SW 1271 (cell line): ENCODE results near the gene EPHA8.

Source experiments
- DNase-seq, 2 experiments: peaks; one replicate each; lab custom pipeline; 2025; lab: John Stamatoyannopoulos, UW

The EPHA8 gene

DNA sequence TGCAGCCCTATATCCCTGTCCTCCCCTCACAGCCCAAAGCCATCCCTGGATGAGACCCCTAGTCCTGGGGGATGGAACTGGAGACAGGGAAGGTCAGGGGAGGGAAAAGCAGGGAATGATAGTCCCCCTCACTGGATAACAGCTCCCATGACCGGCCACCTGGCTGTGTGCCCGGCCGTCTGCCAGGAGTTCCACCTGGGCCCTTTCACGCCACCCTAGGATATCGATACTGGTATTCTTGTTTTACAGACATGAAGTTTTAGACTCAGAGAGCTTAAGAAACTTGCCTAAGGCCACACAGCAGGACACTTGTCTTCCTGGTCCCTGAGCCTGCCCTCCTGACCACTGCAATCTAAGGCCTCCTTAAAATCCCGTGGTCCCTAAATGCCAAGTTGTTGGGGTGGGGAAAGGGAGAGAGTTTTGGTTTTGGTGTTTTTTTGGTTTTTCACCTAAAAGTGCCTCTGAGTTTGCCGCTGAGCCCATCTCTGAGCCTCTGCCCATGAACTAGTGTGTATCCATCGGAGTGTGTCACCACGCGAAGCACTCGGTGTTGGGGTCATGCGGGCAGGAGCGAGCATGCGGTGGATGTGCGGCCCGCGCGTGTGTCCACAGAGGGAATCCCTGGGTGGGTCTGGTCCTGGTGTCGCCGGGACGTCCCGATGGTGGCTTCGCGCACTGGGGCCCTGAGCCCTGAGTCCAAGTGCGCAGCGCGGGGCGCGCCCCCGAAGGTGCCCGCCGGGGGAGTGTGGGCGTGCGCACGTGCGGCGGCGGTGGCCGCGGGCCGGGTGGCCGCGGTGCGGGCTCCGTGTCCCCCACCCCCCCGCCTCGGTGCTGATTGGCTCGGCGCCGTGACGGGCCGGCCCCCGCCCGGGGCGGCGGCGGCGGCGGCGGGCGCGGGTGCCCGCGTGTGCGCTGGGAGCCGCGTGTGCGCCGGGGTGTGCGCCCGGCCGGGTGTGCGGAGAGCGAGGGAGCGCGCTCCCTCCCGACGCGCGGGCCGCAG is at the start of gene EPHA8:
EPHA8 (plus strand) TSS at position 906 of the 1,000 bp plus-strand sequence. CDS start 147 bp downstream, outside the sequence.
- DNase-seq = no peak

DNA sequence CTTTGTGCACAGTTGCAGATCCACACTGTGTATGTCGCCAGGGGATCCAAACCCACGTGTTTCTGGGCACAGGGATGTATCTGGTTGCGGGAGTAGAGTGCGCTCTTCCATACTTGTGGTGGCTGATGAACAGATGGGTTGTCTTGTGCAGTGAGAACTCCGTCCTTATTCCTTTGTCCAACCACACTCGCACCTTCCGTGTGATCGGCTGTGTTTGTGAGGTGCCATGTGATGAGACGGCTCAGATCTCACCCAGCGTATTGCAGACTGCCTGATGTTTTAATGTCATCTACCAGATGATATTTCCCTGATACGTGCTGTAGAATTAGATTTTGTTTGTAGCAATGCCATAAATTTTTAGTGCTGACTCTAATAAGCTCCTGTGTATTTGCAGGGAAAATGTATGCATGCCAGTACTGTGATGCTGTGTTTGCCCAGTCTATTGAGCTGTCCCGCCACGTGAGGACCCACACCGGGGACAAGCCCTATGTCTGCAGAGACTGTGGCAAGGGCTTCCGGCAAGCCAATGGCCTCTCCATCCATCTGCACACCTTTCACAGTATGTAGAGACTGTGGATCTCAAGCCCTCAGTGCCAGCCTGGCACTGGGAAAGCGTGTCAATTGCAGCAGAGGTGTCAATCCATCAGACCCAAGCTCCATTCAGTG is 46.2 kb upstream of the EPHA8 start:
- DNase-seq = no peak

DNA sequence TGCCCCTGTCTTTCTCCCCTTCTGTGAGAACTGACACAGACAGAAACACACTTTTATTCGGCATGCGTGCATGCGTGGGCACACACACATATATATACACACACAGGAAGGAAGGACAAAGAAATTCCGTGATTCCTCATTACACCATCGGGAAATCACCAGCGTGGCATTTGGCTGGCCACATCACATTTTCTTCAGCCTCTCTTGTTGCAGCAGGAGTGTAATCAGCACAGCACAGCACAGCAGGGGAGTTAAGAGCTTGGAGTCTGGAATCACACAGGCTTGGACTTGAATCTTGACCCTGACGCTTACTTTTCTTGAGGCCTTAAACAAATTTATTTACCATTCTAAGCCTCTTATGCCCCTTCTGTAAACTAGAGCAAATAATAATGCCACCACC is 45.3 kb upstream of the EPHA8 start:
- no peak for DNase-seq

DNA sequence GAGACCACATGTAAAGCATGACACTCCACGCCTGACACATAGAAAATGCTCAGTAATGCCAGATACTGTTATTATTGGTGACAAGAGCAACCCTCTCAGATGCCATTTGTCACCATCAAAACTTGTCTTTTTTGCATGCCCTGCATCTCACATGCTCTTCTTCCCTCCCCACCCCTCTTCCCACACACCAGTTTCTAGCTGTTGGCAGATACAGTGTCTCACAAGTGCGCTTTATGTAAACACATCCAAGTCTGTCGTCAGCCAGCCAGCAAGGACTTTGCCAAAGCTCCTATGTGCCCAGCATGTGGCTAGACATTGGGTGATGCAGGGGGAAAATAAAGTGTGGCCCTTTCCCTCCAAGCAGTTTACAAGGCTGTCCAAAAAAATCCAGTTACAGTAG is 44.9 kb upstream of the EPHA8 start:
- no peak for DNase-seq

DNA sequence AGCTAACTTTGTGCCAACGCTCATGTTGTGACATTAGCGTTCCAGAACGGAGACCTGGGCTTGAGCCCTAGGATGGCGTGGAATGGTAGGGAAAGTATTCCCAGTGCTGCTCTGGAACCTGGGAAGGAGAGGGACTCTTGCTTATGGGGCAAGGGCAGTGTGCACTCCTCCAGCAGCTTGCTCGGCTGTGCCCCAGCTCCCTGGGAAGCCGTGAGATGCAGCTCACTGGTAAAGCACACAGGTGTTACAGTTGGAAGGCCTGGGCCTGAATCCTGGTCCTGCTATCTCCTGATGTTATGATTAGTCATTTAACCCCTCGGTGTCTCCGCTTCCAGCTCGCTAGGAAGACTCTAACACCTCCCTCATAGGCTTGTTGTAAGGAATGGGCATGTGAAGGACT is 42.4 kb upstream of the EPHA8 start:
- DNase-seq = no peak

DNA sequence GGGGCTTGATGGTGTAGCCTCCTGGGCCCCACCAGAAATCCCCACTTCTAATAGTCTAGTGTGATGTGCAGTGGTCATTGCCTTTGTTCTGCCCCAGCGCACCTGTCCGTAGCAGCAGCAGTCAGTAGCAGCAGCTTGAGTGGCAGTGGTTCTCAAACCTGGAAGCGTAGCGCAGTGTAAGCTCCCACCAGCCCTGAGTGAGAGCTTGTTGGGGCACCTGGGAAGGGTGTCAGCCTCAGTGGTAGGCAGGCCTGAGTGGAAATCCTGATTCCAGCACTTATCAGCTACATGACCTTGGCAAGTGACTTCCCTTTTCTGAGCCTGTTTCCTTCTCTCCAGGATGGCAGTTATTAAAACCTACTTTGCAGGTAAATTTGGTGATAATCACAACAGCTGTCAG is 41.6 kb upstream of the EPHA8 start:
- DNase-seq = no peak

DNA sequence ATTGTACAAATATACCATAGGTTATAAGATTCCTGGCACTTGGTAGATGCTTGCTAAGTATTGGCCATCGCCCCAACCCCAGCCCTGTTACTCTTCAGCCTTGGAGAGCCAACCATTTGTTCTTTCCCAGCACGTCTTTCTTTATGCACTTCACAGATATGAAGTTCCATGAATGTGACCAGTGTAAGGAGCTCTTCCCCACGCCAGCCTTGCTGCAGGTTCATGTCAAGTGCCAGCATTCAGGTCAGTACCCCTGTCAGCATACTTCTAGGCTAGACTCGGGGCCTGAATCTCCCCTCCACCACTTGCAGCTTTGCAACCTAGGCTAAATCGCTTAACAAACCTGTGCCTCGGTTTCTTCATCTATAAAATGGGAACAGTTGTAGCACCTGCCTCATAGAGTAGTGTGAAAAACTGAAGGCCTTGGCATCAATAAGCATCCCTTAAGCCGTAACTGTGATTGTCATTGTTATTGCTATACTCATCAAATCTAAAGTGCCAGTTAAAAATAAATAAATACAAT is 41.0 kb upstream of the EPHA8 start:
- no peak for DNase-seq

DNA sequence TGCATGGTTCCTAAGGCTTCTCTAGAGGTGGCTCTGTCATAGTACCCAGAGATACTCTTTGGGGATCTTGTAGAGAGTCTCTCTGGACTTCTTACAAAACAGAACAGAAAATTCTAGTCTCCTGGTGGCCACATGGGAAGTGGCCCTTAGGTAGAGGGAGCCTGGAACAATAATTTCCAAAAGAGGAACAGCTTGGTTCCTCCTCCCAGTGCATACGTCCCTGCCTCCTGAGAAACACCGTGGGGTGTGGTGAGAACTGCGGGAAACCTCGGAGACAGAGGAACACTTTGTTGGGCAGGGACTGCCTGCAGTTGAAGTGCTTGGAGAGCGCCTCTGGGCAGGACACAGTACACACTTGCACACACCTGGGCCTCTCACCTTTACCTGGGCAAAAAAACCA is 38.8 kb upstream of the EPHA8 start:
- no peak for DNase-seq

DNA sequence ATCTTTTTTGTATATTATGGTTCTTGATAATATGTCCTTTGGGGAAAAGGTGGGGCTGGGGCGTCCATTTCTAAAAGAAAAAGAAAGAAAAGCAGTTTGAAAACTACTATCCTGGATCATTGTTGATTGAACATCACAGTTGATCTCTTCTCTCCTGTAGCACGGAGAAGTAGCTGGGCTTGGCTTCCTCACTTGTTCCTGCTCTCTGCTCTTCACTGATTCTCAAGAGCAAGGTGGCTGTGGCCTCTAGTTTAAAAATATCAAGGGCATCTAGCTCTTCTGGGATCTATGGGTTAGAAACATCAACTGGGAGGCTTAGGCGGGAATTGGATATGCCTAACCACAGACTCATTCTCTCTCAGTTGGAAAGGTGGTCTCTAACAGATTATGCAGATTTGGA is 38.1 kb upstream of the EPHA8 start:
- DNase-seq = no peak

DNA sequence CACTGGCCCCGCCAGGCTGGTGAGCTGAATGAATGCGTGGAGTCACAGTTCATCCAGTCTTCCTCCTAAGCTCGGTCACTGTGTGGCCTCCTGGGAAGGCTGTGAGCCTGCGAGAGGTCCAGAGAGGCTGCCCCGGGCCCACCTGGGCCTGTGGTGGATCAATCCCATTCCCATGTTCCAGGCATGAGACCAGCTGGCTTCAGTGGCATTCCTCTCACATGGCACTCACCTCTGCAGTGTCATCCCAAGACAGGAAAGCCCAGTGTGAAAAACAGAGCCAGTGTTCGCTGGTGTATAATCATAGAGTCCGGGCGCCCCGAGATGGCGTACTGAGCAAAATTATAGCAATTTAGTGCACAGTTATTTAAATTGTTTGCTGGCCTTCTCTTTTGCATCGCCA is 37.6 kb upstream of the EPHA8 start:
- DNase-seq = no peak

DNA sequence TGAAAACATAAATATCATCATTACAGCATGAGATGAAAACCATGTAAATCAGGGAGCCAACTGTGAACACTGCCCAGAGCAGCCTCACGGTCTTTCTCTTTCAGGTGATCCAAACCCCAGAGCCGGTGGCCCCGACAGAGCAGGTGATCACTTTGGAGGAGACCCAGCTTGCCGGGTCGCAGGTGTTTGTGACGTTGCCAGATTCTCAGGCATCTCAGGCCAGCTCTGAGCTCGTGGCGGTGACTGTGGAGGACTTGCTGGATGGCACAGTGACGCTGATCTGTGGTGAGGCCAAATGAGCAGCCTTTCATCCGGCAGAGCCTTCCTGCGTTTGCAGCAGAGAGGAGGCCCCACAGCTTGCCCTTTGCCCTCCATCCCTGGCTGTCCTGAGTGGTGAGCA is 37.2 kb upstream of the EPHA8 start:
- no peak for DNase-seq

DNA sequence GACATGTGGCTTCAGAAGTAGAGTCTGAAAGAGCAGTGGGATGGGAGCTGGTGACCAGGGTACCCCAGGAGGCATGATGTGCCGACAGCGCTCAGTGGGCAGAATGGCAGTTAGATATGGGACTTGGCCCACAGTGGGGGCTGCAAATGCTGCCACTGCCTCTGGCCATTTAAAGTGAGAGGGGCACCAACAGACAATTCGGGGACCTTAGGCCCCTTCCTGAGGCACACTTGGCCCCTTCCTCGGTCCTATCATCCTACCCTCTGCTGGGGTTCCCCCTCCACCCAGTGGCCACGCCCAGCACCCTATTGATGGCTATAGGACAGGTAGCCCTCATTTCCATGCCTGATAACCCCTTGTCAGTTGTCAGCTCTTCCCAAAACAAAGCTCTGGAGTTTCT is 36.6 kb upstream of the EPHA8 start:
- no peak for DNase-seq

DNA sequence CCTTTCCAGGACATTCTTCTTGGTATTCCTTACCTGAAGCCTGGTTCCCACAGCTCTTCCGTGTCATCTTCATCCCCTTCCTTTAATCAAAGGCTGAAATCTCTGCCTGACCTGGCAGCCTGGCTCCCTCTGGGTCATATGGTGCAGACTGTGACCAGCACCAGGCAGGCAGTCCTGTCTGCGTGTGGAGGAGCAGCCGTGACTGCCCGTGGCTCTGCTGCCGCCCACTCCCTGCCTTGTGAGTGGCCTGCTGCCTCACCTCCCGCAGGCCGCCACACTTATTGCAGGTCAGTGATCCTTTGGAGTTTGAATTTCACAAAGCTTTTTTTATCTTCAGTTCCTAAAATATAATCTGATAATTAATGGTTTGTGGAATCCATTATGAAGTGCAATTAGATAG is 36.2 kb upstream of the EPHA8 start:
- no peak for DNase-seq

DNA sequence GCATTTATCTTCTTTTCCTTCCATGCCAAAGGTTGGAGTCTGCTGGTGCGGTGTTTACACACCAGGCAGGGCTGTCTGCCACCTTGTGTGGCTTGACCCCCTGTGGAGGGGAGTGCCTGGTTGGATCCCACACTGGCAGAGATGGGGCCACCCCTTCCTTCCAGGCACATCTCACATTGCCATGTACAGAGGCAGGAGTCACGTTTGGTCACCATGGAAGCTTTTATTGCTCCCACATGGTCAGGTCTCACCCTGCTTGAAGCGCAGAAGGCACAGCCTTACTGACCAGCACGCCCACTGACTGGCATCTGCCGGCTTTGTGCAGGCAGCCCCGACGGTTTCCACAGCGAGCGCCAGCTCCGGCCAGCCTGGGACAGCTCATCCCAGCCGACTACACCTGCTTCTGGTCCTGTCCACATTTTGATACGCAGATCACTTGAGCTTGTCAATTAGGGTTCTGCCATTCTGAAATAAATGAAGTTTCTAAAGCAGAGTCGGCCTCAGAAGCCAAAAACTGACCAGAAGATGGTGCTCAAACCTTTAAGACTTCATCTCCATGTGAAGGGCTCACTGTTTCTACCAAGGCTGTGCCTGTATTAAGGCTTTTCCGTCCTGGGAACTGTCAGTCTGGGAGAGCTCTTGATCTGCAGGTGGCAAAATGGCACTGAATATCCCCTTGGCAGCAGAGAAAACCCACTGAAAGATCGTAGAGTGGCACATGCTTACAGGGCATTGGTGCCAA is 35.6 kb upstream of the EPHA8 start:
- DNase-seq = no peak

DNA sequence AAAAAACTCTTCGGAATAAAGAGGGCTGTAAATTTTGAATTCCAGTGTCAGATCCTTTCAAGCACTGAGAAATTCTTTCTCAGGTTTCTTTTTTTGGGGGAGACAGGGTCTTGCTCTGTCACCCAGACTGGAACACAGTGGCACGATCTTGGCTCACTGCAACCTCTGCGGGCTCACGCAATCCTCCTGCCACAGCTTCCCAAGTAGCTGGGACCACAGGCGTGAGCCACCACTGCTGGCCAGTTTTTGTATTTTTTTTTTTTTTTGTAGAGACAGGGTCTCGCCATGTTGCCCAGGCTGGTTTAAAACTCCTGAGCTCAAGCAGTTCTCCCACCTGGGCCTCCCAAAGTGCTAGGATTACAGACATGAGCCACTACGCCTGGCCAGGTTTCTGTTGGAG is 34.8 kb upstream of the EPHA8 start:
- no peak for DNase-seq

DNA sequence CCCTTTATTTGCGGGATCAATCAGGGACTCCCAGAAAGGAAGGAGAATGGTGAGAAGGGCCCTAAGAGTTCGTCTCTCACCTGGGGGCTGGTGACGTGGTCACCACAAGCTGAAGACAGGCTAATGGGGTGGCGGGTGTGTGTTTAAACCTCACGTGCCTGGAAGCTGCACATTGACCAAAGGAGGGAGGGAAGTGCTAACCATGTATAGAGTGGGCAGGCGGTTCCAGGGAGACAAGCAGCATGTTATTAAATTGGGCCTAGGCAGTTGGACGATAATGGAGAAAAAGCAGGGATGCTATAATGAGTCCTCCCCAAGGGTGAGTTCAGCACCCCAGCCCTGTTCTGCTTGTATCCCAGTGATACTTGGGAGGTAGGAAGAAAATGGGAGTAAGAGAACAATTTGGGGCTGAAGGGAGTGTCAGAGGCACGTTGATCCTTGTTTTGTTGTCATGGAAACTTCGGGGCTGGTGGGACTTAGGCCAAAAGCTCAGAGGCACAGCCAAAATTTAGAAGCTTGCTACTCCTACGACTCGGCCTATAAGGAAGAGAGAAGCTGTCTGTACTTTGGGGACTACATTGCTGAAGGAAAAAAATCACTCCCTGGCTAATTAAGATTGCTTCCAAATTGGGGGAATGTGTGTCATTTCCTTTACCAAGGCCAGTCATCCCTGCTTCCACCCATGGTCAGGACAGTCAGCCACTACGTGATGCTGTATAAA is 33.2 kb upstream of the EPHA8 start:
- DNase-seq = no peak

DNA sequence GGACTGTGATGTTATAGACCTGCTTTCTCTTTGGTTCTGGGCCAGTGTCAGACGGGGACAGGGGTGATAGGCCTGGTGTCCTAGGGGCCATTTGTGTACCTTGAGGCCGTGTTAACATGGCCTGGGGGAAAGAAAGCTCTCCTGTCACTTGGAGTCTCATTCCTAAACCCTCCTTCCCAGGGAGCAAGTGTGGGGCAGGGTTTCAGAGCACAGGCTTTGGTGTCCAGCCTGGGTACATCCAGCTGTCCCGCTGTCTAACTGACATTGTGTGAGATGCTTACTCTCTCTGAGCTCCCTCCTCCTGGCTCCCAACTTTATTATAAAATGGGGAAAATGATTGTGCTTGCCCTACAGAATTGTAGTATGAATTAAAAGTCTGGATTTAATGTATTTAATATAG is 32.6 kb upstream of the EPHA8 start:
- DNase-seq = no peak

DNA sequence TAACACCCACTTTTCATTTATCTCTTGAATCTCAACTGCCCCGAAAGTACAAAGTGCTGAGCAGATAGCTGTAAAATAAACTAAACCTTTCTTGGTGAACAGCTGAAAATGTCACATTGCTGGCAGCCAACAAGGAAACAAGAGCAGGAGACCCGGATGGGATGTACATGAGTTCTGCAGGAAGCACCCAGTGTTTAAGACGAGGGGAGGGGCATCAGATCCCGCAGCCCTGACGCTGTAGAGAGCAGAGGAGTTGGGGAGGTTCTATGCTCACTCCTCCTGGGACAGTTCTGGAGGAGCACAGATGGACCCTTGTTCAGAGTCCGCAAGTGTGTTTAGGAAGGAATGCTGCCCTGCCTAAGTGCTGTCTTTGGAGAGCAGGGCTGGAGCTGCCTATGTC is 32.0 kb upstream of the EPHA8 start:
- DNase-seq = no peak

DNA sequence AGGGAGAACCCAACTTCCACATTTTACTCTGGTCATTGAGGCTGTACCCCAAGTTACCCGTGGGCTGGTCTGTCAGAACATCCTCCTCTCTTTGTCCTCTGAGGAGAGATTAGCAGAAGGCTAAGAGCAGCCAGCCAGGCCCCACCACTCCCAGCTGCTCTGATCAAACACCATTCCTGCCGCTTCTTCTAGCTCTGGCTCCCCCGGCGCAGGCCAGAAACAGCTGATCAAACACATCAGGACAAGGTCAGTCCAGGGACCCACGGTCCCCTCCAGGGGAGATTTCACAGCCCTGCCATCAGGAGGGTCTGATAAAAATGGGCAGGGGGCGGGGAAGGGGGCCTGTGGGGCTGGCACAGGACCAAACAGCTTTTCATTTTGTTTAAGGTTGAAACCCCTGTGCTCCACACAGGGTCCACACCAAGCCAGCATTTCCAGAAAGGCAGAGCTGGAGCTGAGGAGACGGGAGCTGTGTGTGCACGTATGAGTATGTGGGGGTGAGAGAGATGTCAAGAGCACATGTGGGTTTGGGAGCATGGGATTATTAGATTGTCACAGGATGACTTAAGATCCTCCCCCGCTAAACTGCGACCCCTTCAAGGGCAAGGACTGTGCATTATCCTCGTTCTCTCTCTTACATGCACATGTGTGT is 29.9 kb upstream of the EPHA8 start:
- no peak for DNase-seq

DNA sequence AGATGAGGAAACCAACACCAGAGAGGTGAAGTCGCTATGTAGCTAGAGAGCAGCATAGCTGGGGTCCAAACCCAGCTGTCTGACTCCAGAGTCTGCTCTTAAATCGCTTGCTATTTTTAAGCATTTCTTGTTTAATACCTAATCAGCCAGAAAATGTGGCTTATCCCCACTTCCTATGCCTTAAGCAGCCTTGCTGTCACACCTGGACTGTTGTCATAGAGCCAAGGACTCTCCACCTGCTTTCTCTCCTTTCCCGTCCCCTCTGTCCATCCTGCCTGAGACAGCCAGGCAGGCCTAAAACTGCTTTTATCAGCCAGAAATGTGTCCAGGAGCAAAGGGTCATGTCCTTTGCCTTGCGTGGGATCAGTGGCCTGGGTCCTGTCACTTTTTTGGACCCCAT is 28.3 kb upstream of the EPHA8 start:
- DNase-seq = no peak

DNA sequence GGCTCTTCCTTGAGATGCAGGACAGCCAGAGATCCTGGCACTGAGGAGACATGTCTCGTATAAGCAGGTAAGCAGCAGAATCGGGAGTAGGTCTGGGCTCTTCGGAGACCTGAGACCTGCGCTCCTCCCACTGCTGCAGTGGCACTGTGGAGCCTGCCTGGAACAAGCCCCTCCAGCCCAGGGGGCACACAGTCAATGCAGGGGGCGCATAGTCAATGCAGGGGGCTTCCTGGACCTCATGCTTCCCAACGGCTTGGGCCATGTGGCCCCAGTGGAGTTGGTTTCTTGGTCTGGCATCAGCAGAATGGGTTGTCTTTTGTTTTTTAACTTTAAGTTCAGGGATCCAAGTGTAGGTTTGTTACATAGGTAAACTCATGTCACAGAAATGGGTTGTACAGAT is 27.9 kb upstream of the EPHA8 start:
- DNase-seq = no peak
